Vagina (tissue), 2 donors: ENCODE data around the gene SNRNP200.

Experiments
- POLR2A ChIP-seq, 2 donors: fragments of 450-650 bp; IDR thresholded peaks; one replicate each; pipeline ENCODE4 v1.6.1; 2017; ENCODE audit warnings: antibody characterized with exemption in 2 of 2, mild to moderate bottlenecking in 2 of 2, moderate library complexity in 2 of 2
- POLR2AphosphoS5 ChIP-seq, 2 donors: sonication (generic); formaldehyde crosslinking; IDR thresholded peaks; one replicate each; pipeline ENCODE4 v1.9.0; 2017; ENCODE audit warnings: antibody characterized with exemption in 2 of 2, mild to moderate bottlenecking in 2 of 2, low read depth in 1 of 2; ENCODE audit not compliant: insufficient read depth in 1 of 2

DNA sequence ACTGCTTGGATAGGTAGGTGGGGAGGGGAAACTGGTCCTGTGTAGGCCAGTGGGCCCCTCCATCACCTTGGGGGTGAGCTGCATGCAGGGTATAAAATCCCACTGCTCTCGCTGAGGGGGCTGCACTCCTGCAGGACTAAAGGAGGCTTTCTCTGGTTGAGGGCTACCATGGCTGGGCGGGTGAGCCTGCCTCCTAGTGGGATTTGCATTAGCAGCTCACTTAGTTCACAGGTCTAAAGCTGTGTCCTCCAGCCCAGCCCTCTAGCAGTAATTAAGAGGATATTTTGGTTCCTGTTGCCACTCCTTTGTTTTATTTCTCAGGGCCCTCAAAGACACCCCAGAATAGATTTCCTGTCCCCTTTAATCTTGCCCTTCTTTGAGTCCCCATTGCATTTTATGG is 64.1 kb downstream of the SNRNP200 start:
- TF ChIP-seq POLR2AphosphoS5 (IDR thresholded peaks at IDR 0.05; ENCODE audit: insufficient read depth in 1 of 2, low read depth in 1 of 2) (no peak), POLR2A (IDR thresholded peaks at IDR 0.05) (no peak)
